GM19023 (cell line): ENCODE data around the gene LHB.
A peak's percentile ranks its signal among the peaks of the same experiment; 100 is the strongest.

Experiments
- ATAC-seq: cut with Tn5 transposase; IDR thresholded peaks from one replicate; pipeline ENCODE4 v1.9.1; 2021; ENCODE audit warnings: mild to moderate bottlenecking, moderate library complexity; ENCODE audit not compliant: unreplicated experiment

Gene LHB

GRCh38 chr19:49014123-49014869 lies 2.6 kb downstream of the LHB start:
- no peak for ATAC-seq

GRCh38 chr19:49011194-49011593 lies 5.7 kb downstream of the LHB start:
- no peak for ATAC-seq

DNA sequence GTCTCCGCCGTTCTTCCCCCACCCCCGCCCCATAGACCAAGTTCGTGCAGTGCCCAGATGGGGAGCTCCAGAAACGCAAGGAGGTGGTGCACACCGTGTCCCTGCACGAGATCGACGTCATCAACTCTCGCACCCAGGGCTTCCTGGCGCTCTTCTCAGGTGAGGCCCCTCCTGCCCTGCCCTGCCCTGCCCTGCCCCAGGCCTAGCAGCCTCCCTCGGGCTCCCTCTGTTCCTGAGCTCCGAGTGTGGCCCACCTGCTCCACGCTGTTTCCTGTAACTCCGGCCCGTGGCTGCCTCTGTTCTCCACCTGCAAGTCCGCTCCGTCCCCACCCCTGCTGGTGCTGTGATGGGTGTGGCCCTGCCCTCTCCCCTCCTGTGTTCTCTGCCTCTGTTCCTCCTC lies 6.4 kb downstream of the LHB start:
- ATAC-seq = no peak

- no peak for ATAC-seq
Observed at GRCh38 chr19:49009828-49010227, 7.1 kb downstream of the LHB start.

GRCh38 chr19:49006905-49007304 lies 10.0 kb downstream of the LHB start:
- ATAC-seq = no peak

- ATAC-seq = no peak
Observed at GRCh38 chr19:49004964-49005614, 11.8 kb downstream of the LHB start.

GRCh38 chr19:49004133-49004532 lies 12.8 kb downstream of the LHB start:
- ATAC-seq = no peak

GRCh38 chr19:48999481-49000325 lies 17.2 kb downstream of the LHB start:
- no peak for ATAC-seq

- ATAC-seq = no peak
Observed at GRCh38 chr19:48997972-48998371, 18.9 kb downstream of the LHB start.

- ATAC-seq = no peak
Observed at GRCh38 chr19:48994035-48994386, 22.9 kb downstream of the LHB start.

- ATAC-seq = peak; percentile 89
Observed at GRCh38 chr19:48993175-48994034, 23.5 kb downstream of the LHB start, which contains the start of the genes GYS1 and RUVBL2. Gene GYS1, minus strand, starts transcription at chr19:48993309. Its CDS starts 197 bp downstream, at chr19:48993112. Gene RUVBL2, plus strand, starts transcription at chr19:48993887. Its CDS starts 25 bp downstream, at chr19:48993912.

DNA sequence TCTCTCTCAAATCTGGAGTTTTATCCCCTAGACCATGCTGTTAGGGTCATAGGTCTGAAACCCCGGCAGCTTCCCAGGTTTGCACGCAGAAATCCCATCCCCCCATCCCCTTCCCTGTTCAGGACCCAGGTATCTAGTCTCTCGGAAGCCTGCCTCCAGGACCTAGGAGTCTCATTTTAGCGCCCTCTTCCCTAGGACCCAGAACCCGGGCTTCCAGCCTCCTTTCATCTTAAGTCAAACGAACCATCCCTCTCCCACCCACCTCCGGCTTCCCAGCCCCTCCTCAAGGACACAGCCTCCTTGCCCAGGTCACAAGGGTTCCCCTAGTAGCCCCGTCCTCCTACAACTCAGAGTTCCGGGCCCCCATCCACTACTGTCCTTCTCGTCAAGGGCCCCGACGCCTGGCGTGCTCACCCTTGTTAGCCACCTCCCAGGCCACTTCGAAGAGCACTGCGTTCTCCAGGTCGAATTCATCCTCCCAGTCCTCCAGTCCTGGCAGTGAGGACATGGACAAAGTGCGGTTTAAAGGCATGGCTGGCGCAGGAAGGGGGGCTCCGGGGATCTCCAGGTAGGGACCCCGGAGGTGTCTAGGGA lies 24.2 kb downstream of the LHB start:
- no peak for ATAC-seq

DNA sequence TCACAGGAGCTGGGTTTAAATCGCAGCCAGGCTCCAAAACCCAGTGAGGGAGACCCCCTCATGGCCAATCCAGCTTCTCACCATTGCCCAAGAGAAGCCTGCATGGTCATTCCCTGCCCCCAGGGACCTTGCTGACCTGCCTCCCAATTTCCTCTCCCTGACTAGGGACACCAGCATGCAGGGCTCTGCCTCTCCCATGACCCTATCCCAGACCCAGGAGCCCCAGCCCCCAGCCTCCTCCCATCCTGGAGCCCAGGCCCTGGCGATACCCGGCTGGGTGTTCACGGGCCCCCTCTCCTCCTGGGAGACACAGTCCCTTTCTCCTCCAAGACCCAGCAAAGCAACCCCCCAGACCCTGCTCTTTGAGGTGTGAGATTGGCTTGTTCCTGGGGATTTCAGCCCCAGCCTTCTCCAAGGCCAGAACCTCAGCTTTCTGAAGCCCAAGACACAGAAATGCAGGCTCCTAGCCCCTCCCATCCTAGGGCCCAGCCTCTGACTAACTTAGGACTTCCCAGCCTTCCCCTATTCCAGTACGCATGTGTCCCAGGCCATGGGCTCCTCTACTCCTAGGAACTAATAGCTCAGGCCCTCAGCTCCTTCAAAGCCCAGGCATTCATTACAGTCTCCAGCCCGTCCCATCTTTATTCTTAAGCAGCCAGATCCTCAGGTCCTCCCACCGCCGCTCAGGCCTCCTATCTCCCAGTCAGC lies 24.9 kb downstream of the LHB start:
- no peak for ATAC-seq

- no peak for ATAC-seq
Observed at GRCh38 chr19:48991011-48991609, 25.8 kb downstream of the LHB start.

DNA sequence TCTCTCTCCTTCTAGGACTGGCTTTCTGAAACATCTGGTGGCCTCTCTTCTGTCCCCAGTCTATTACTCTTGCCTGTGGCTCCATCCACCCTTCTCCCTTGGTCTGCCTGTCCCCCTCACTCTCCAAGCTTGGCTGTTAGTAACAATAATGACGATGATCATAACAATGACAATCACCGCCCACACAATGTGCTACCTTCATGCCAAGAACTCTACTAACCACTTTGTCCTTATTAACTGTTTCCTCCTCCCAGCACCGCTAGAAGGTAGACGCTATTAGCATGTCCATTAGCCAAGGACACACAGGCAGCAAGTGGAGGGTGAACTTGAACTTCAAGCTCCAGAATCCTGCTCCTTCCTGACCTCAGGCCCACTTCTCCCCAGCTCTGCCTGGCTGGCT lies 26.5 kb downstream of the LHB start:
- no peak for ATAC-seq

GRCh38 chr19:48989701-48990291 lies 27.1 kb downstream of the LHB start:
- ATAC-seq = no peak

- ATAC-seq = no peak
Observed at GRCh38 chr19:48988860-48989259, 28.0 kb downstream of the LHB start.

- no peak for ATAC-seq
Observed at GRCh38 chr19:48988286-48988685, 28.6 kb downstream of the LHB start.

- ATAC-seq = no peak
Observed at GRCh38 chr19:48987323-48987722, 29.6 kb downstream of the LHB start.
